ENCODE measurements around the gene PAX2.

The PAX2 gene

DNA sequence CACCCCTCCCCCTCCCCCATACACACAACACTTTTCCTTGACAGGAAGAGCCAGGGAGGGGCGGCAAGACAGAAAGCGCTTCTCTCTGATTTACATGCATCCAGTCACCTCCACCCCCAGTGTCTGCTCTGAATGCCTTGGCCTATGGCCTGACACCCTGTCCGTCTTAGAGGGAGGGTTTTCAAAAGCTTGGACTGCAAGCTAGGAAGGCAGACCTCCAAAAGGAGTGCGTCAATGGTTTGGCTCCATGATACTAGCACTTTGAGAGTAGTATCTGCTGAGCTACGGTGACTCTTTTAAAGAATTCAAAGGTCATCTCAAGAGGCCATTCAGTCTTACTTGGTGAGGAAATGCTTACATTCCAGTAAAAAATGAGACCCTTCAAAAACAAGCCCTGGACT, 20.3 kb upstream of the PAX2 start:
- DNase-seq: no peak

- DNase-seq: no peak
Measured at GRCh38 chr10:100725869-100726426, 19.4 kb upstream of the PAX2 start.

GRCh38 chr10:100727808-100728207, 17.6 kb upstream of the PAX2 start:
- no peak for DNase-seq

- no peak for DNase-seq
Measured at GRCh38 chr10:100728928-100729861, 16.2 kb upstream of the PAX2 start.

GRCh38 chr10:100729862-100730724, 15.3 kb upstream of the PAX2 start:
- no peak for DNase-seq

DNA sequence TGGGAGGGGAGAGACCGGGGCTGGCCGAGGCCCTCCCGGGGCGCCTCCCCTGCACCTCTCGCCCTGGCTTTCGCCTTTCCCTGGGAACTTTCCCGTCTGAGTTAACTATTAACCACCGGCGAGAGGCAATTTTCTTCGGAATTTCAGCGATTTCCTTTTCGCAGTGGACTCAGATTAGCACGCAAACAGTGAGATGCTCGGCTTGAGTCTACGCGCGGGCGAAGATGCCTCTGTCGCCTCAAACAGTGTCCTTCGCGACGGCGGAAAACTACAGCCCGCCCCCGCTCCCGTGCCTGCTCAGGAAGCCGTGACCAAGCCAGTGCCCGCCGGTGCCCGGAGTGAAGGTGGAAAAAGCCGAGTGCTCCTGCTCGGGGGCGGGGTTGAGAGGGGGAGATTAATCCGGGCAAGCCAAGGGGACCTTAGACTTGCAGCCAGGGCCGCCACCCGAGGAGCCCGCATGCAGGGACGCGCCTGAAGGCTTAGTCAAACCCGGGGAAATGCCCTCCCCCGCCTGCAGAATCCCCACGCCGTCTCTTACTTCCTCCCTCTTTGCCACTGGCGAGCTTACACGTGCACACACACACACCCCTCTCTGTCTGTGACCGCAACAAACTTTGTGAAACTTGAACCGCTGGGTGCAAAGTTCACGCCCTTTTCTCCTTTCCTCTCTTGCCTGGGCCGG, 14.5 kb upstream of the PAX2 start:
- no peak for DNase-seq

DNA sequence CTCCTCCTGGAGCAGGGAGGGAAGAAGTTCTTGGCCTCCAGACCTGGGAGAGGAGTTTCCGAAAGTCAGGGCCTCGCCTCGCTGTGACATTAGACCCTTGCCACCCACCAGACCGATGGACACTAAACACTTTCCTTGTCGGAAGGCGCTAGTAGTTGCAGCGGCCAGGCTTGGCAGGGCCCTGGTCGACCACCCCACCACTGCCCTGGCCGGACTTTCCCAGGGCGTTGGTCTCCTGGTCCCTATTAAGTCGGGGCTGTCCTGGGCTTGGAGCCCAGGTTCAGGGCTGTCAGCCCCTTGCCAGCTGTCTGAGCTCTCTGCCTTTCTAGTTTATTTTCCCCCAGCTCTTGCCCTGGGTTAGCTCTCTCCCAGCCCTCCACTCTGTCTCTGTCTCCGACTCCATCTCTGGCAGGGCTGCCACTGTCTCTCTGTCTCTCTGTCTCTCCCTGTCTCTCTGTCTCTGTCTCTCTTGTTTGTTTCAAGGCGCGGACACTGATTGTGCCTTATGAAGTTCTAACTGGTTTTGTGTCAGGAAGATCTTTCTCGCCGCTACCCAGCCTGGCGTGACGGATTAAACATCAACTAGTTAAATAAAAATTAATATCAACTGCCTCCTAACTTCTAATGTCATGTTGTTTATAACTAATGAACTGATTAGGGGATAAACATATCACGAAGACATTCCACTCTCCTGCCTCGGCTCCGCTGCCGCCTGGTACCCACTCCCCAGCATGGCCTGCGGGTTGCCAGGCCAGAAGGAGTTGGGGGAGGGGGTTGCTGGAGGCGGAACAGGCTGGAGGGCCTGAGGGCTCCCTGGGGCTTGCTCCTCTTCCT, 13.8 kb upstream of the PAX2 start:
- DNase-seq: no peak

- DNase-seq: no peak
Measured at GRCh38 chr10:100732241-100732596, 13.2 kb upstream of the PAX2 start.

GRCh38 chr10:100733329-100733728, 12.1 kb upstream of the PAX2 start:
- DNase-seq: no peak

DNA sequence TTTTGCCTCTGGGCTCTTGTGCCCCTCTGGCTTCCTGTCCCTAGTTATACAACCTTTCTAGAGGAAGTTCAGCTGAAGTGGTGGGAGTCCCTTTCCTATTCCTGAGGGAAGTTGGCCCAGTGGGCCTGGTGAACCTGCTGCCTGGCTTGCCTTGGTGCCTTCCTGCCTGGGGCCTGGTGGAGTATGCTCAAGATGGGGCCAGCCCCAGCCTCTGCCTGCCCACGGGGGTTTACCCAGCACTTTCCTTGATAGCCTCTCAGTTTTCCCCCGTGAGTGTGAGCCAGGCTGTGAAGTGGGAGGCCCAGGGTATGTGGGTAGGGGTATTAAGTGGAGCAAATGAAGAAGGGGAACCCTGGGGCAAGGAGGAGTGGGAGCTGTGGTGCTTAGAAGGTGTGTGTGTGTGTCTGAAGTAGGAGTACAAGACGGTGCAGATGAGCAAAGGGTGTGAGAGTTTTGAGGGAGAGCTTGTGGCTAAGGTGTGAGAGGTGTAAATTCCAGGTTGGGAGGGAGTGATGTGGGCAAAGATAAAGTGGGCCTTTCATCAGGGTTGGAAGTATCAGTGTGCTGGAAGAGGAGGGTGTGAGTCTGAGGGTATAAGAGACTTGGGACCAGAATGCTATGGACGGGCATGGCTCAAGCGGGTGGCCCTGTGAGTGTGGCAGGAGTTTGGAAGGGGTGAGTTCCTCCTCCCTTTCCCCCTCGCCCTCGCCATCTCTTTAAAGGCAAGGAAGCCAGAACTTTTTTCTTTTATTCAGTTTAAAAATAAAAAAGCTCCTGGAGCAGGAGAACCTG, 10.9 kb upstream of the PAX2 start:
- DNase-seq: no peak

GRCh38 chr10:100735087-100735336, 10.4 kb upstream of the PAX2 start:
- DNase-seq: no peak

- no peak for DNase-seq
Measured at GRCh38 chr10:100735337-100736143, 9.8 kb upstream of the PAX2 start.

DNA sequence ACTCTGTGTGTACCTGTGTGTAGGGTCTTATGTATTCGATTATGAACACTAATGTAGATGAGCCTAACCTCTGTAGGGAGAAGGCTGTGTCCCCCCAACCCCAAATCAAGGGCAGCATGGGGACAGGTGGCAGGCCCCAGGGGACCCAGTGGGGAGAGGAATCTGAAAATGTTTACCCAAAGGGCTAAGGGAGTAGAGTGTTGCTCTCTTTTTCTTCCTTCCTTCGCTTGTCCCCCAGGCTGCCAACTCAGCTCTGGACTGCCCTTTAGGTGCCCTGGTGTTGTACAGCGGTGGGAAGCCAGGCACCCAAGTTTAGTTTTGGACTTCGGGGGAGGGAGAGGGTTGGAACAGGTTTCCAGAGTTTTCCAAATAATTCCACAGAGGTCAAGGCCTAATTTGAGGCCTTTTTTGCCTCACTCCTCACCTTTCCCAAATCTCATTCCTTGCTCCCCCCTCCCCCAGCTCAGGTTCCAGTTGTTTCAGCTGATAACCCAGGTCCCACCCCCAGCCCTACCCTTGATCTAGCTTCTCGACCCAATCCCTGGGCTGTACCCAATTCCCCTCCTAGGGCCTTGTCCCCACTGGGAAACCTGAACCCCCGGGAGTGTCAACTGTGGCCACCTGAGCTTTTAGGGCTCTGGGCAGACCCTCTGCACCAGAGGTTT, 9.1 kb upstream of the PAX2 start:
- no peak for DNase-seq

DNA sequence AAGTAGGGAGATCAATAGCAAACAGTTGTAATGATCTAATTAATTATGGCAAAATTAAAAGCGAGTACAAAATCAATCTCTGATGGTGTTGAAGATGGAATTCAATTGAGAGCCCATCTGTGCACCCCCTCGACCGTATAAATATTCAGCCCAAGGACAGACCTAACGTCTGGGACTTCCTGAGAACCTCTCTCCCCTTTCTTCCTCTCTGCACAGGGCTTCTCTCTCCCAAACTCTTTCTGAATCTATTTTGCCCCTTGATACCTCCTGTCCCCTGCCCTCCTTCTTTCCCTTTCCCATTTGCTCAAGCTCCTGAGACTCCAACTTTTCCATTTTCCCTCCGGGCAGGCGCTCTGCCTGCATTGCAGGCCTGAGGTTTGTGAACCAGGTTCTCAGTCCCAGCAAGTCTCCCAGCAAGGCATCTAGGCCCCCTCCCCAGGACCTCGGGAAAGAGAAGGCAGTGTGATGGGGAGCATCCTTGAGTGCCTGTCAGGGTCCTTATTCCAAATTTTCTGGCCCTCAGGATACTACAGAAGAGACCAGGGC, 8.5 kb upstream of the PAX2 start:
- no peak for DNase-seq

GRCh38 chr10:100737355-100738054, 7.9 kb upstream of the PAX2 start:
- DNase-seq: no peak

DNA sequence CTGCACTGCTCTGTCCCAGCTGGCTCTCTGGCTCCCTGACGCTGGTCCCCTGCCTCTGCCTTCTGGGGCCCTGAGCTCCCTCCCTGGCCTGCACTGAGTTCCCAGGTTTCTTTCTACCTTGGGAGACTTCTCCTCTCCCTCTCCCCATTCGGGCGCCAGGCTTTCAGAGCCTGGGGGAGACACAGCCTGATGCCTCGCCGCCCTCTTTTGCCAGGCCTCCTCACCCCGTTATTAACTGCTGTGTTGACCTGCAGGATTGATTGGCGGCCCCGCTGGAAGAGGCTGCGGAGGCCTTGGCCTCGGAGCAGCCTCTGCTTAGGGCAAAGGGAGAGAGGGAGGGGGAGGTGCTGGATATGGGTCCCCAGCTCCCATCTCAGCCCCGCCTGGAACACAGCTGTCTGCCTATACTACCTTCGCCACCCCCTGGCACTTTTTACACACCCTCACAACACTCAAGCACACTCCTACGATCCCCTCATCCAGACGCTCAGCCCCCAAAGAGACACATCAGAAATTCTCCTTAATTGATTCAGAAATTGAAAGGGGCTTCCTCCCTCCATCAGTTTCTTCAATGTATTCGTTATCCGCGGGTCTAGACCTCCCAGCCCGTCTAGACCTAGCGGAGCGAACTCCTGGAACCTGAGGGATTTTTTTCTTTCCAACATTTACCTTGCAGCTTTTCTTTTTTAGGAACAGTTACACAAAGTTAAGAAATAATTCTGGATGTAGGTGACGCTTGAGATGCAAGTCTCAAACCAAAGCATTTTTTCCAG, 7.1 kb upstream of the PAX2 start:
- no peak for DNase-seq

- DNase-seq: no peak
Measured at GRCh38 chr10:100739517-100740368, 5.6 kb upstream of the PAX2 start.

Data from NCI-H2171 (cell line).